ENCODE measurements around the gene COL23A1. TPM values are rescaled to one million over a fixed set of nuclear protein-coding genes. Genes with fewer than 3 reads are reported as not detected.

The COL23A1 gene
- total and polyA plus RNA-seq, 2 experiments from 2014 or later, result 4.8 to 8.2 TPM

- TF ChIP-seq POLR2AphosphoS5 (IDR thresholded peaks at IDR 0.05; ENCODE audit: low read depth) (no peak), CREB1 (CRISPR knock-in tag; IDR thresholded peaks at IDR 0.05; ENCODE audit: low read depth) (no peak)
Observed at GRCh38 chr5:178339272-178339671, 250.9 kb downstream of the COL23A1 start (continued).

- H3K4me3 ChIP-seq, result no peak overlapping the region
- no peaks in the 10 kb centered on the region for H3K36me3 ChIP-seq (ENCODE audit: insufficient read depth)
- no peaks in the 10 kb centered on the region for H3K9me2 ChIP-seq (ENCODE audit: insufficient read depth)
- H3K4me2 ChIP-seq, result no peak overlapping the region
- H4K20me1 ChIP-seq (replicated peaks; ENCODE audit: insufficient read depth), result no peaks in the 10 kb centered on the region
- no peaks in the 10 kb centered on the region for H3K27me3 ChIP-seq (ENCODE audit: insufficient read depth)
- H3K4me1 Mint-ChIP-seq, result peaks cover 13% of the 10 kb centered on the region
- H3K27ac Mint-ChIP-seq, result no peak overlapping the region
- no peak for TF ChIP-seq REST (IDR thresholded peaks at IDR 0.05; ENCODE audit: unreplicated experiment)
- TF ChIP-seq, protein P1, sequence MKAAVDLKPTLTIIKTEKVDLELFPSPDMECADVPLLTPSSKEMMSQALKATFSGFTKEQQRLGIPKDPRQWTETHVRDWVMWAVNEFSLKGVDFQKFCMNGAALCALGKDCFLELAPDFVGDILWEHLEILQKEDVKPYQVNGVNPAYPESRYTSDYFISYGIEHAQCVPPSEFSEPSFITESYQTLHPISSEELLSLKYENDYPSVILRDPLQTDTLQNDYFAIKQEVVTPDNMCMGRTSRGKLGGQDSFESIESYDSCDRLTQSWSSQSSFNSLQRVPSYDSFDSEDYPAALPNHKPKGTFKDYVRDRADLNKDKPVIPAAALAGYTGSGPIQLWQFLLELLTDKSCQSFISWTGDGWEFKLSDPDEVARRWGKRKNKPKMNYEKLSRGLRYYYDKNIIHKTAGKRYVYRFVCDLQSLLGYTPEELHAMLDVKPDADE (IDR thresholded peaks at IDR 0.05), result no peak
- no peak for TF ChIP-seq EZH2 (IDR thresholded peaks at IDR 0.05; ENCODE audit: low read depth, unreplicated experiment)
- no peak for TF ChIP-seq POLR2AphosphoS5 (IDR thresholded peaks at IDR 0.05; ENCODE audit: low read depth)
- TF ChIP-seq ZNF331 (CRISPR knock-in tag; IDR thresholded peaks at IDR 0.05; ENCODE audit: low read depth), result no peak
- TF ChIP-seq STAT1 (IDR thresholded peaks at IDR 0.05; ENCODE audit: unreplicated experiment), result no peak
- H3K27me3 Mint-ChIP-seq (ENCODE audit: insufficient read depth, low read depth, poor library complexity), result peaks cover 8% of the 10 kb centered on the region
- ATAC-seq (no peak), DNase-seq (ENCODE audit: low spot score) (no peak)
- no peaks in the 10 kb centered on the region for H3K4me1 ChIP-seq (ENCODE audit: insufficient read depth)
- no peak overlapping the region for H2AFZ ChIP-seq
- H3F3A ChIP-seq (replicated peaks; ENCODE audit: low read depth), result no peaks in the 10 kb centered on the region
- peaks cover 3% of the 10 kb centered on the region; the same call in 1 of the 3 replicates for H3K36me3 Mint-ChIP-seq (ENCODE audit: low read depth)
- H3K27ac ChIP-seq (ENCODE audit: low read depth), result no peak overlapping the region
- no peak overlapping the region for H3K4me3 Mint-ChIP-seq
- H3K9me3 Mint-ChIP-seq, result no peaks in the 10 kb centered on the region
- no peaks in the 10 kb centered on the region for H3K79me2 ChIP-seq (replicated peaks; ENCODE audit: insufficient read depth)
Observed at GRCh38 chr5:178338750-178339144, 251.4 kb downstream of the COL23A1 start.

- Mint-ChIP-seq H3K9me3 (no peaks in the 10 kb centered on the region), H3K27me3 (ENCODE audit: insufficient read depth, low read depth, poor library complexity) (peaks cover 8% of the 10 kb centered on the region), H3K36me3 (ENCODE audit: low read depth) (peaks cover 3% of the 10 kb centered on the region; the same call in 1 of the 3 replicates), H3K27ac (no peak overlapping the region), H3K4me3 (no peak overlapping the region), H3K4me1 (peaks cover 13% of the 10 kb centered on the region)
- H3K4me2 ChIP-seq, result no peak overlapping the region
- H3K27me3 ChIP-seq (ENCODE audit: insufficient read depth), result no peaks in the 10 kb centered on the region
- H3K27ac ChIP-seq (ENCODE audit: low read depth), result no peak overlapping the region
- H3K4me3 ChIP-seq, result no peak overlapping the region
- ATAC-seq, result no peak; the same call in 2 of the 3 replicates
- H3K36me3 ChIP-seq (ENCODE audit: insufficient read depth), result no peaks in the 10 kb centered on the region
- H3K9me2 ChIP-seq (ENCODE audit: insufficient read depth), result no peaks in the 10 kb centered on the region
- no peaks in the 10 kb centered on the region for H3F3A ChIP-seq (replicated peaks; ENCODE audit: low read depth)
- no peaks in the 10 kb centered on the region for H3K79me2 ChIP-seq (replicated peaks; ENCODE audit: insufficient read depth)
- TF ChIP-seq EZH2phosphoT487 (IDR thresholded peaks at IDR 0.05; ENCODE audit: unreplicated experiment) (no peak), EZH2 (IDR thresholded peaks at IDR 0.05; ENCODE audit: low read depth, unreplicated experiment) (no peak), NANOG (IDR thresholded peaks at IDR 0.05; ENCODE audit: borderline replicate concordance) (no peak), CREB1 (CRISPR knock-in tag; IDR thresholded peaks at IDR 0.05; ENCODE audit: low read depth) (no peak)
- TF ChIP-seq, protein P1 (IDR thresholded peaks at IDR 0.05), result no peak
- no peak for DNase-seq (ENCODE audit: low spot score)
- no peak overlapping the region for H2AFZ ChIP-seq
- no peaks in the 10 kb centered on the region for H4K20me1 ChIP-seq (replicated peaks; ENCODE audit: insufficient read depth)
- H3K4me1 ChIP-seq (ENCODE audit: insufficient read depth), result no peaks in the 10 kb centered on the region
Observed at GRCh38 chr5:178338126-178338749, 252.0 kb downstream of the COL23A1 start.

Data from GM23338 (cell line).